Ovary (tissue), 9 donors: ENCODE data around the gene SIX3. TPM values are rescaled to one million over a fixed set of nuclear protein-coding genes. Genes with fewer than 3 reads are reported as not detected.

ENCODE experiments used
- DNase-seq, 5 donors: peaks; one replicate each; pipeline ENCODE4 v3.0.0-alpha.2; 2019 to 2020
- H3K27ac ChIP-seq, 2 donors: fragments of 200-600 bp; one replicate each; pipeline versions ENCODE4 v1.5.1 to v1.8.0; 2019 to 2022
- H3K27me3 ChIP-seq: fragments of 200-600 bp; one replicate; pipeline ENCODE4 v1.8.0; 2022
- H3K36me3 ChIP-seq: fragments of 200-600 bp; sonication (generic); one replicate; pipeline ENCODE4 v1.5.1; 2019
- H3K4me1 ChIP-seq: one replicate; pipeline ENCODE4 v1.8.1; 2013; ENCODE audit warnings: mild to moderate bottlenecking, moderate library complexity; ENCODE audit not compliant: insufficient read depth
- H3K4me3 ChIP-seq: fragments of 200-600 bp; sonication (generic); one replicate; pipeline ENCODE4 v1.5.1; 2017
- H3K9me3 ChIP-seq, 2 donors: fragments of 200-600 bp in 1 of 2; sonication (generic) in 1 of 2; one replicate each; pipeline versions ENCODE4 v1.5.1 to v1.8.1; 2013 to 2019; ENCODE audit warnings: mild to moderate bottlenecking in 1 of 2, moderate library complexity in 1 of 2
- CTCF ChIP-seq, 3 donors: fragments of 450-650 bp in 2 of 3; fragments of 200-600 bp in 1 of 3; IDR thresholded peaks; one replicate each; pipeline versions ENCODE4 v1.5.1 to v1.8.0; 2016 to 2022; ENCODE audit warnings: antibody characterized with exemption in 3 of 3, mild to moderate bottlenecking in 1 of 3
- EP300 ChIP-seq: sonication (generic); formaldehyde crosslinking; IDR thresholded peaks from one replicate; pipeline ENCODE4 v1.6.1; 2017; ENCODE audit warnings: antibody characterized with exemption
- POLR2A ChIP-seq: fragments of 450-650 bp; IDR thresholded peaks from one replicate; pipeline ENCODE4 v1.6.1; 2017; ENCODE audit warnings: antibody characterized with exemption, mild to moderate bottlenecking, moderate library complexity
- WGBS, 3 donors: extraction: QIAGEN DNeasy Blood & Tissue Kit in 1 of 3; methylation state at CpG; one replicate each; pipeline versions ENCODE4 v1.1.5 to v1.1.7; 2013 to 2017; 5-methylcytosine and 5-hydroxymethylcytosine counted together
- intact Hi-C, 4 donors: fragments of 100-400 bp; cut with DNase I; formaldehyde crosslinking; loops; one replicate each; pipeline versions ENCODE4 v1.11.0 to v1.15.1; 2022 to 2023
- polyA plus RNA-seq, 2 donors: library from polyadenylated mRNA; stranded (reverse); fragments of 200-250 nt in 1 of 2; fragments of 350-450 nt in 1 of 2; fragmentation: Illumina TruSeq in 1 of 2; extraction: RNeasy Lipid Tissue Mini Kit (QIAGEN cat#74804) in 1 of 2; gene quantifications; one replicate each; pipeline ENCODE4 v1.2.3, GENCODE V29; 2013 to 2014
- total RNA-seq, 7 donors: library from RNA; depleted of rRNA in 2 of 7; stranded (reverse); fragments of >200 nt in 2 of 7; fragmentation: NEBNext Ultra II Directional in 3 of 7; extraction: Animal tissue kit (Norgen Biotek cat#: 25700) in 3 of 7; gene quantifications; one replicate each; pipeline versions ENCODE4 v1.1.0 to v1.2.4, GENCODE V29; 2016 to 2023
- donor health status: DM: no; HTN: no; CAD: no; lungs with moderate emphysema.
- donor health status: DM: no; HTN: no; CAD: no.
- donor health status: Bipolar disorder and iron deficiency.
- donor health status: DM: yes; HTN: yes; CAD: no.
- donor health status: DM: no; HTN: no; CAD: no.
- donor health status: DM: yes; HTN: yes; CAD: no.

Gene SIX3
- total and polyA plus RNA-seq, 9 donors = not detected

GRCh38 chr2:44943693-44944101 is 2.2 kb downstream of the SIX3 start:
- intact Hi-C loops = loop anchor here in 1 of 4 donors (10.0 kb wide), 1 partner anchor 899 kb away; no protein-coding TSS in a partner anchor
- no peak for DNase-seq
- TF ChIP-seq CTCF (IDR thresholded peaks at IDR 0.05) = no peak
- no peak for TF ChIP-seq POLR2A
- TF ChIP-seq EP300 = no peak

GRCh38 chr2:44944102-44944951 is 2.8 kb downstream of the SIX3 start:
- 5 to 7% (median 6%) methylated on average over 52 to 62 of the region's 62 CpGs for WGBS, 3 donors
- intact Hi-C loops = loop anchor here in 1 of 4 donors (10.0 kb wide), 1 partner anchor 900 kb away; no protein-coding TSS in a partner anchor
- Histone ChIP-seq H3K36me3 (no peaks in the 10 kb centered on the region), H3K9me3 (no peaks in the 10 kb centered on the region), H3K27me3 (no peaks in the 10 kb centered on the region), H3K4me1 (peaks cover 4% of the 10 kb centered on the region), H3K4me3 (no peak overlapping the region), H3K27ac (no peak overlapping the region)
- no peak for TF ChIP-seq EP300
- no peak for DNase-seq

More at GRCh38 chr2:44943693-44944101, 2.2 kb downstream of the SIX3 start:
- H3K36me3 ChIP-seq = no peaks in the 10 kb centered on the region
- peaks cover 4% of the 10 kb centered on the region for H3K4me1 ChIP-seq
- no peak overlapping the region for H3K4me3 ChIP-seq
- H3K9me3 ChIP-seq = no peaks in the 10 kb centered on the region
- 47 to 51% (median 50%) methylated on average over 10 of the region's 10 CpGs for WGBS, 3 donors
- H3K27ac ChIP-seq = no peak overlapping the region
- no peaks in the 10 kb centered on the region for H3K27me3 ChIP-seq

GRCh38 chr2:44944952-44945612 is 3.6 kb downstream of the SIX3 start:
- H3K36me3 ChIP-seq = no peaks in the 10 kb centered on the region
- H3K9me3 ChIP-seq = no peaks in the 10 kb centered on the region
- no peak overlapping the region for H3K27ac ChIP-seq
- H3K4me1 ChIP-seq = peaks cover 4% of the 10 kb centered on the region
- no peak overlapping the region for H3K4me3 ChIP-seq
- no peak for TF ChIP-seq POLR2A
- H3K27me3 ChIP-seq = no peaks in the 10 kb centered on the region
- WGBS, 3 donors = 16 to 19% (median 18%) methylated on average over 18 of the region's 18 CpGs
- intact Hi-C loops = loop anchor here in 1 of 4 donors (10.0 kb wide), 1 partner anchor 900 kb away; no protein-coding TSS in a partner anchor
- DNase-seq = no peak

GRCh38 chr2:44945676-44946371 is 4.3 kb downstream of the SIX3 start:
- Histone ChIP-seq H3K9me3 (no peaks in the 10 kb centered on the region), H3K4me1 (peaks cover 4% of the 10 kb centered on the region), H3K27ac (no peak overlapping the region), H3K27me3 (no peaks in the 10 kb centered on the region), H3K4me3 (no peak overlapping the region), H3K36me3 (no peaks in the 10 kb centered on the region)
- 77 to 85% (median 82%) methylated on average over 16 of the region's 16 CpGs for WGBS, 3 donors
- DNase-seq = no peak
- intact Hi-C loops = loop anchor here in 1 of 4 donors (10.0 kb wide), 1 partner anchor 901 kb away; no protein-coding TSS in a partner anchor
- TF ChIP-seq CTCF (IDR thresholded peaks at IDR 0.05) = no peak
- TF ChIP-seq POLR2A = no peak
- TF ChIP-seq EP300 = no peak

- DNase-seq = no peak
- Histone ChIP-seq H3K4me1 (peaks cover 3% of the 10 kb centered on the region), H3K36me3 (no peaks in the 10 kb centered on the region), H3K4me3 (no peak overlapping the region), H3K9me3 (no peaks in the 10 kb centered on the region), H3K27me3 (no peaks in the 10 kb centered on the region), H3K27ac (no peak overlapping the region)
- intact Hi-C loops = loop anchor here in 1 of 4 donors (10.0 kb wide), 1 partner anchor 902 kb away; no protein-coding TSS in a partner anchor
- 80 to 82% (median 80%) methylated on average over 11 of the region's 11 CpGs for WGBS, 3 donors
- TF ChIP-seq EP300 (no peak), POLR2A (no peak), CTCF (IDR thresholded peaks at IDR 0.05) (no peak)
Observed at GRCh38 chr2:44946372-44947027, 5.0 kb downstream of the SIX3 start.
